ENCODE data around the gene BMPR2. TPM values are rescaled to one million over a fixed set of nuclear protein-coding genes. Genes with fewer than 3 reads are reported as not detected.
"Not testable (repeated sequence)": the region's sequence is repeated elsewhere in the genome, so short reads cannot be mapped to it uniquely, and the experiment has no call there.

BMPR2 gene
- total RNA-seq, 1 donor from 2014 or later, result 16.5 TPM

- POLR2A ChIA-PET, result no interaction called here
- ATAC-seq (ENCODE audit: low read depth) (no peak), DNase-seq (no peak)
- intact Hi-C loops (cut with micrococcal nuclease), result no loop called here
- Mint-ChIP-seq H3K4me3 (no peak overlapping the region), H3K27ac (no peak overlapping the region), H3K4me1 (no peaks in the 10 kb centered on the region), H3K36me3 (ENCODE audit: low read depth) (peaks cover 6% of the 10 kb centered on the region), H3K9me3 (no peaks in the 10 kb centered on the region), H3K27me3 (no peaks in the 10 kb centered on the region)
- TF ChIP-seq CTCF (IDR thresholded peaks at IDR 0.05), result no peak
- CTCF ChIA-PET, result no interaction called here
Observed at GRCh38 chr2:202495230-202495604, 119.1 kb downstream of the BMPR2 start.

- H3K36me3 Mint-ChIP-seq (ENCODE audit: low read depth); CTCF ChIA-PET; POLR2A ChIA-PET; H3K9me3 Mint-ChIP-seq; H3K4me1 Mint-ChIP-seq; DNase-seq; intact Hi-C loops (cut with micrococcal nuclease); H3K27ac Mint-ChIP-seq; H3K4me3 Mint-ChIP-seq; ATAC-seq (ENCODE audit: low read depth); H3K27me3 Mint-ChIP-seq: not testable (repeated sequence)
Observed at GRCh38 chr2:202496835-202497472, 120.8 kb downstream of the BMPR2 start.

- POLR2A ChIA-PET; H3K27ac Mint-ChIP-seq; CTCF ChIA-PET; intact Hi-C loops (cut with micrococcal nuclease); ATAC-seq (ENCODE audit: low read depth); DNase-seq; H3K27me3 Mint-ChIP-seq; H3K36me3 Mint-ChIP-seq (ENCODE audit: low read depth); H3K4me1 Mint-ChIP-seq; H3K4me3 Mint-ChIP-seq; H3K9me3 Mint-ChIP-seq: not testable (repeated sequence)
Observed at GRCh38 chr2:202497473-202497866, 121.3 kb downstream of the BMPR2 start.

- DNase-seq; POLR2A ChIA-PET; H3K27ac Mint-ChIP-seq; ATAC-seq (ENCODE audit: low read depth); H3K9me3 Mint-ChIP-seq; CTCF ChIA-PET; H3K27me3 Mint-ChIP-seq; H3K4me1 Mint-ChIP-seq; intact Hi-C loops (cut with micrococcal nuclease); H3K4me3 Mint-ChIP-seq; H3K36me3 Mint-ChIP-seq (ENCODE audit: low read depth): not testable (repeated sequence)
Observed at GRCh38 chr2:202499841-202500240, 123.7 kb downstream of the BMPR2 start.

- intact Hi-C loops (cut with micrococcal nuclease); H3K4me3 Mint-ChIP-seq; H3K36me3 Mint-ChIP-seq (ENCODE audit: low read depth); H3K27me3 Mint-ChIP-seq; H3K4me1 Mint-ChIP-seq; H3K9me3 Mint-ChIP-seq; ATAC-seq (ENCODE audit: low read depth); H3K27ac Mint-ChIP-seq; DNase-seq; CTCF ChIA-PET; POLR2A ChIA-PET: not testable (repeated sequence)
Observed at GRCh38 chr2:202503276-202503675, 127.1 kb downstream of the BMPR2 start.

- ChIA-PET CTCF (no interaction called here), POLR2A (no interaction called here)
- ATAC-seq (ENCODE audit: low read depth), result no peak
- no peak for DNase-seq
- no peak overlapping the region for H3K27ac Mint-ChIP-seq
- no peaks in the 10 kb centered on the region for H3K9me3 Mint-ChIP-seq
- peaks cover 5% of the 10 kb centered on the region for H3K36me3 Mint-ChIP-seq (ENCODE audit: low read depth)
- intact Hi-C loops (cut with micrococcal nuclease), result no loop called here
- TF ChIP-seq CTCF (IDR thresholded peaks at IDR 0.05), result no peak
- H3K4me1 Mint-ChIP-seq, result no peaks in the 10 kb centered on the region
- no peak overlapping the region for H3K4me3 Mint-ChIP-seq
- H3K27me3 Mint-ChIP-seq, result no peaks in the 10 kb centered on the region
Observed at GRCh38 chr2:202508686-202509085, 132.6 kb downstream of the BMPR2 start.

- H3K36me3 Mint-ChIP-seq (ENCODE audit: low read depth), result peaks cover 8% of the 10 kb centered on the region
- no peak overlapping the region for H3K4me3 Mint-ChIP-seq
- intact Hi-C loops (cut with micrococcal nuclease), result no loop called here
- no peaks in the 10 kb centered on the region for H3K4me1 Mint-ChIP-seq
- ATAC-seq (ENCODE audit: low read depth) (no peak), DNase-seq (no peak)
- POLR2A ChIA-PET, result no interaction called here
- CTCF ChIA-PET, result no interaction called here
- H3K27me3 Mint-ChIP-seq, result no peaks in the 10 kb centered on the region
- TF ChIP-seq CTCF (IDR thresholded peaks at IDR 0.05), result no peak
- H3K9me3 Mint-ChIP-seq, result no peaks in the 10 kb centered on the region
- no peak overlapping the region for H3K27ac Mint-ChIP-seq
Observed at GRCh38 chr2:202510911-202511310, 134.8 kb downstream of the BMPR2 start.
